HG03571 (cell line): ENCODE results near the gene PDS5B.
A peak's percentile ranks its signal among the peaks of the same experiment; 100 is the strongest.
"Not testable (repeated sequence)": the region's sequence is repeated elsewhere in the genome, so short reads cannot be mapped to it uniquely, and the experiment has no call there.

Experiments used
- ATAC-seq: cut with Tn5 transposase; IDR thresholded peaks from one replicate; pipeline ENCODE4 v1.9.1; 2021; ENCODE audit not compliant: unreplicated experiment

PDS5B gene

DNA sequence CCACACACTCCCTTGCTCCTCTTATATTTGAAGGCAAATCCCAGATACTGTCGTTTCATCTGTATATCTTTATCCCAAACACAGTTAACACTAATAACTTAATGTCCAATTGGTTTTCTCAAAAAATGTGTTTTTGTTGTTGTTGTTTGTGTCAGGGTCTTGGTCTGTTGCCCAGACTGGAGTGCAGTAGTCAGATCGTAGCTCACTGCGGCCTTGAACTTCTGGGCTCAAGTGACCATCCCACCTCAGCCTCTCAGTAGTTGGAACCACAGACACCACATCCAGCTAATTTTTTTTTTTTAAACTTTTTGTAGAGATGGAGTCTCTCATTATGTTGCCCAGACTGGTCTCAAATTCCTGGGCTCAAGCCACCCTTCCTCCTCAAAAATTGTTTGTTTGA lies 137.7 kb downstream of the PDS5B start:
- ATAC-seq, result no peak

DNA sequence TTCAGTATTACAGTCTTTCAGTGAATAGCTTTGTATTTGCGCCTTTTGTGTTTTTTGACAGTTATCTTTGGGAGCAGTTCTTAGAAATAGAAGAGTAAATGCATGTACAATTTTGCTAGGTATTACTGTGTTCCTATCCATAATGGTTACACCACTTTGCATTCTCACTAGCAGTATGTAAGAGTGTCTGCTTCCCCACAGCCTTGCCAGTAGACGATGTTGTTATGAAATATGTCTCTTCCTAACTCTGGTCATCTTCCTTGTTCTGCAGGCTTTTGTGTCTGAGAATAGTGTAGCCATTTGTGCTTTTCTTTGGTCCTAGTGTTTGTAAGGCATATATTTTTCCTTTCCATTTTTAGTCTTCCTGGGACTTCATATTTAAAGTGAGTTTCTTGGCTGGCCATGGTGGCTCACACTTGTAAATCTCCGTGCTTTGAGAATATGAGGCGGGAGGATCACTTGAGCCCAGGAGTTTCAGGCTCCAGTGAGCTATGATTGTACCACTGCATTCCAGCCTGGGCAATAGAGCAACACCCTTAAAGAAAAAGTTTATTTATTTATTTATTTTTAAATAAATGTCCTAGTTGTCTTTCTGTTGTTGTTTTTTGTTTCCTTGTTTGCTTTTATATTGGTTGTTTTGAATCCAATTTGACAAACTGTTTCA lies 140.3 kb downstream of the PDS5B start:
- no peak for ATAC-seq

DNA sequence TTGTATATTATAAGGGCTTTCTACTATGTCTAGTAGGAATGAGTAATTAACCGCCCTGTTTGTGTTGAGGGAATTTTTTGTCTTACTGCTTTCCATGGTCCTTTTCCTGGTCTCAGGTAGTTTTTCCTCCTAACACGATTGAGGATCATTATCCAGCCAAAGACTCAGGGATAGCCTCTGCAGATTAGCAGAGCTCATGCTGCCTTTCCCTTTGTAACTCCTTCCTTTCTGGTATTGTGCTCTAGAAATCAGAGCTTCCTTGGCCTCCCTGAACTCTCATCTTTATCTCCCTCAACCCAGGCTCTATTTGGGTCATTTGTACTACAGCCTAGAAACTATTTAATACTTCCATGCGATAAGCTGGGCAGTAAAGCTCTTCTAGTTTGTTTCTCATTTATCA lies 142.1 kb downstream of the PDS5B start:
- no peak for ATAC-seq

DNA sequence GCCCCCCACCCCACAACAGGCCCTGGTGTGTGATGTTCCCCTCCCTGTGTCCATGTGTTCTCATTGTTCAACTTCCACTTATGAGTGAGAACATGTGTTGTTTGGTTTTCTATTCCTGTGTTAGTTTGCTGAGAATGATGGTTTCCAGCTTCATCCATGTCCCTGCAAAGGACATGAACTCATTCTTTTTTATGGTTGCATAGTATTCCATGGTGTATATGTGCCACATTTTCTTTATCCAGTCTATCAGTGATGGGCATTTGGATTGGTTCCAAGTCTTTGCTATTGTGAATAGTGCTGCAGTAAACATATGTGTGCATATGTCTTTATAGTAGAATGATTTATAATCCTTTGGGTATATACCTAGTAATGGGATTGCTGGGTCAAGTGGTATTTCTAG lies 142.8 kb downstream of the PDS5B start:
- not testable (repeated sequence) for ATAC-seq

DNA sequence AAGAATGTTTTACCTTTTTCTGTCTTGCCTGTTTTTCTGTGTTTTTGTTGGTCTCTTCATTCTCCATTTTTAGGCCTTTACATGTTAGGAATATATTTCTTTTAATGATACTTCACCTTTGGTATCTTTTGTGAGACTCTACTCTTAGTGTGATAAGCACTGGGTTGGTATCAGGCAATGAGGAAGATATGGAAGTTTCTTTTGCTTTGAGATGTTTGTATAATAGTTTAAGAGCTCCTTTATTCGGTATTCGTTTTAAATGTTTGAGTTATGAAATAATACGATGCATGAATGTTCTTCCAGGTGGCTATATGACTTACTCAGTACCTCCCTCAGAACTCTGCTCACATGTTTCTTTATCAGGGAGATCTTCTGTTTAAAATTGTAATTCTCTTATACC lies 144.8 kb downstream of the PDS5B start:
- no peak for ATAC-seq

DNA sequence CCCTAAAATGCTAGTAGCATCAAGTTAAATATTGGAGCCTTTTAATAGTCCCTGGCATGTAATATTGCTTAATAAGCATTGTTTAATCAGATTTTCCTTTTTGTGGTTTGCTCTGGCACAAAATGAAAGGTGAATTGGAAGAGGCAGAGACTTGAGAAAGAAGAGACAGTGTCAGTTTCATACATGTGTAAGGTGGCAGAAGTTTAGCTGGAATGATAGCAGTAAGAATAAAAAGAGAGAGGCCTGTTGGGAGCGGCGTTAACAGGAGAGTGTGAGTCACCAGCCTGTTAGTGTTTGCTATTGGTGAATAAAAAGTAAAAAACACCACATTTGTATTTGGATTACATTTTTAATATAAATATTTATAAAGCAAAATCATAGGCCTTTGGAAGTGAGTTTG lies 145.3 kb downstream of the PDS5B start:
- no peak for ATAC-seq

DNA sequence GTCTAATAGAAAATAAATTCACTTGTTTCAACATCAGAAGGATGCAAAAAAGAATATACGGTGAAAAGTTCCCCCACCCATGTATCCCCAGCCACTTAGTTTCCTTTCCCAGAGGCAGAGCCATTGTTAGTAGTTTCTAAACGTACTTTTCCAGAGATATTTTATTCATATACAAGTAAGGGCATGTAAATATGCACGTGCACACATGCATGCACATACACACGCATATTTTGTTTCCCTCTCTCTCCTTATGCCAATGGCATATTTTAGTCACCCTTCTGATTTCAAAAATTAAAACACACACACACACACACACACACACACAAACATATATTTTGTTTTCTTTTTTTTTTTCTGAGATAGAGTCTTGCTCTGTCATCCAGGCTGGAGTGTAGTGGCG lies 147.4 kb downstream of the PDS5B start:
- no peak for ATAC-seq

DNA sequence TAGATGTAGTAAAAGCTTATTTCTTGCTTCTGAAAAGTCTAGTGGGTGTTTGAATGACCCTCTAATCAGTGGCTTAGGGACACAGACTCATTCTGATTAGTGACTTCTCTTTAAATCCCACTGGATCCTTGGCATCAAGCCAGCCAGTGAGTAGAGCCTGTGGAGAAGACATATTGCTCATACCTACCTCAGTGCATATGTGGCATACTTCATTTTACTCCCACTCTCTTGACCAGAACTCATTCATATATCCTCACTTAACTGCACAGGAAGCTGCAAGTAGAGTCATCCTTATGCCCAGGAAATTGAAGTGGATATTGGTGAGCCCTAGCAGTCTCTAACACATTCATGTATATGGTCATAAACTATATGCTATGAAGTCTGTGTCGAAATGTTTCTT lies 148.3 kb downstream of the PDS5B start:
- ATAC-seq, result no peak

DNA sequence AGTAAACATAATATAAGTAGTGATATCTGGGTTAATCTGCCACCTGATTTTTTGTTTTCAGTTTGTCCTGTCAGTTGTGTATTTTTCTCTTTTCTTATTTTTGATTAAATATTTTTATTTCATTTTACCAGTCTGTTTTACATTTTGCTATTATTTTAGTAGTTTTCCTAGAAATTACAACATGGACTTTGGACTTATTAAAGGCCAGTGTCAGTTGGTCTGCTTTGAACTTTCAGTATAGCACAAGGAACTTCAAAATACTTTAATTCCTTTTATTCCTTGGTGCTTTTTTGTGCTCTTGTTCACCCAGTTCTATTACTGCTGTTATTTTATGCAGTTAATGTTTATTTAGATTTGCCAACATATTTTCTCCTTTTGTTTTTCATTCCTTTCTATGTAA lies 149.6 kb downstream of the PDS5B start:
- no peak for ATAC-seq

DNA sequence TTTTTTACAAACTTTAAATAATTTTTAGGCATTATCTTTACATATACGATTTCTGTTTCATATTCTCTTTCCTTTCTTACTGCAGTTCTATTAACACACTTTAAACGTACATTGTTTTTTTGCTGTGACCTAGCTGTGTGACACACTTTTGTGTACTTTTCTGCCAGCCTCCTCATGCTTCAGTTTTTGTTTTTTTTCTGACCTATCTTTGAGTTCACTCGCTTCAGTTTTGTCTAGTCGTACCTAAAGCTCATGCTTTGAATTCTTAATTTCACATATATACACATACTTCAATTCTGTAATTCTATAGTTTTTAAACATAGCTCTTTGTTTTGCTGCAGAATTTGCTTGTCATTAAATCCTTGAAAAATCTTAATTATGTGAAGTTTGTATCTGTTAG lies 150.4 kb downstream of the PDS5B start:
- no peak for ATAC-seq

DNA sequence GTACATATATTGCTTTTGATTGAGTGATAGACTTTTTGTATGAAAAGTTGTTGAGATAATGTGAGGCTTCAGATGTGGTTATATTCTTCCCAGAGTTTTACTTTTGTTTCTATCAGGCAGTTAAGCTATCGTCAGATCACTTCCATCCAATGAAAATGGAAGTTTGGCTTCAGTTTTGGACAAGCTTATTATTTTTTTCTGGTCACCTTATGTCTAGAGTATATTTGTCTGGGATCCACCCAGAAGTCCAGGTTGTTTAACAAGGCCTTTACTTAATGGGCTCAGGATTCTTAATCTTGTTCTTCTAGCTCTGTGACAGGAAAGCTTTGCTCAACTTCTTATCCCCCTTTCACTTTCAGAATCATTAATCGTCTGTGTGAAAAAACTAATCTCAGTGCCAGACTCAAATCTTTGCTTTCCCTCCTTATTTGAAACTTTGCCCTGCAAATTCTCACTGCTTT lies 150.9 kb downstream of the PDS5B start:
- peak; percentile 42 for ATAC-seq

DNA sequence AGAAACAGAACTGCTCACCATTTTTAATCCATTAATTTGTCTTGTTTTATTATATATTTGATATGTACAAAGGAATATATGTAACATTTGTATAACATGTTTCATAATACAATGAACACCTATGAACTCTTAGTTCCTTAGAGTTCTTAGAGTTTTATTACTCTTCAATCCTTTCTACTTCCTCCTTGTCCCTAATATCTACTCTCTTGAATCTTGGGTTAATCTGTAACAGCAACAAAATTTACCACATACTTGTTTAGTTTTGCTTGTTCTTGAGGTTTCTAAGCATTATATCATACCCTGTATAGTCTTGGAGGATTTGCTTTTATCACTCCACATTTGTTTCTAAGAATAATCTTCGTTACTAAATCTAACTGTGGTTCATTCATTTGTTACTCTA lies 151.4 kb downstream of the PDS5B start:
- ATAC-seq, result peak; percentile 70

DNA sequence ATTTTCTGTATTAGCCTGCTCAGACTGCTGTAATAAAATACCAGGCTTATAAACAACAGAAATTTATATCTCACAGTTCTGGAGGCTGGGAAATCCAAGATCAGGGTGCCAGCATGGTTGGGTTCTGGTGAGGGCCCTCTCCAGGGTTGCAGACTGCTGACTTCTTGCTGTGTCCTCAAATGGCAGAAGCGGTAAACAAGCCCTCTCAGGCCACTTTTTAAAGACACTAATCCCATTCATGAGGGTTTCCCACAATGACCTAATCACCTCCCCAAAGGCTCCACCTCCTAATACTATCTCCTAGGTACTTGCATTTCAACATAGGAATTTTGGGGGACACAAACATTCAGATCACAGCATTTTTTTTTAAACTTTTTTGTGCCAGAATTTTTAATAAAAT lies 159.3 kb downstream of the PDS5B start:
- no peak for ATAC-seq

DNA sequence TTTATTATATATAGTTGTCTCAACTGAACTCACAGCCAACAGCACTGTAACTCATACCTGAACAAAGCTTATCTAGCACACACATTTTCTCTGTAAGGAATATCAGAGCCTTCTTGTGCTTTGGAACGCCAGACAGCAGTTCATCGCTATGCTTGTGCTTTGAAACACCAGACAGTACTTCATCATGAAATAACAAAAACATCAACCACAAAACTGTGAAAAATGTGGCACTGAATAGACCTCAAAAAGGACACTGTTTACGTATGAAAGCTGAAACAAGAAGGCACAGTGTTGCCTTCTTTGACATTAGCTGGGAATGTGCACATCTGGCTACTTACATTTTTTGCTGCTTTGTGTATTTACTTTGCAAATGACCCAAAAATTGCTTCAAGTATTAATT lies 160.2 kb downstream of the PDS5B start:
- no peak for ATAC-seq

DNA sequence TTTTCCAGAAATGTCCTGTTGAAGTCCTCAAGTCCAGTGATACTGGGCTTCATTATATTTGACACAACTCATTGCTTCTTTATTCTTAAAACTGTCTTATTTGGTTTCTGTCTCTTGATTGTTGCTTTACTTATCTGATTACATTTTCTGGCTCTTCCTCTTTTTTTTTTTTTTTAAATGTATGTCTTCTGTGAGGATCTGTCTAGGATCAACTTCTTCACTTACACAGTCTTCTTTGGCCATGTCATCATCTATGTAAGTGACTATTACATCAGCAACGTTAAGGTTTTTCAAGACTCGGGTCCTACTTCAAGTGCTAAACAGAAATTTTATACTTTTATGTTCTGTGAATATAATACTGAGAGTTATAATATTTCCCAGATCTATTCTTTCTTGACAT lies 162.1 kb downstream of the PDS5B start:
- no peak for ATAC-seq

DNA sequence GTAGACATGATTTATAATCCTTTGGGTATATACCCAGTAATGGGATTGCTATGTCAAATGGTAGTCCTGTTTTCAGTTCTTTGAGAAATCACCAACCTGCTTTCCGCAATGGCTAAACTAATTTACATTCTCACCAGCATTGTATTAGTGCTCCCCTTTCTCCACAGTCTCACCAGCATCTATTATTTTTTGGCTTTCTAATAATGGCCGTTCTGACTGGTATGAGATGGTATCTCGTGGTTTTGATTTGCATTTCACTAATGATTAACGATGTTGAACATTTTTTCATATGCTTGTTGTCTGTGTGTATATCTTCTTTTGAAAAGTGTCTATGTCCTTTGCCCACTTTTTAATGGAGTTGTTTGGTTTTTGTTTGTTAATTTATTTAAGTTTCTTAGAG lies 165.1 kb downstream of the PDS5B start:
- ATAC-seq, result no peak

DNA sequence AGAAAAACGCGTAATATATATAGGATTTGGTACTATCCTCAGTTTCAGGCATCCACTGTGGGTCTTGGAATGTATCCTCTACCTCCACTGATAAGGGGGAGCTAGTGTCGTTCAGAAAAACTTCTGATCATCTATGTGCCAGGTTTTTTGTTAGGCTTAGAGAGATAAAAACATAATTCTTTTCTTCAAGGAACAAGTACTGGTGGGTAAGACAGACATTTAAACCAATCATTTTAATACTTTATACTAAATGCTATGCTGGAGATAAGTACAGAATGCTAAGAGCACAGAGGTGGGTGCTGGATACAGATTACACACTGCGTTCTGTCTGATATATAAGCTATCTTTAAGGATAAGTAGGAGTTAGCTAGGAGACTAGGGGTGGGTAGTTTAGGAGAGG lies 166.1 kb downstream of the PDS5B start:
- ATAC-seq, result no peak

DNA sequence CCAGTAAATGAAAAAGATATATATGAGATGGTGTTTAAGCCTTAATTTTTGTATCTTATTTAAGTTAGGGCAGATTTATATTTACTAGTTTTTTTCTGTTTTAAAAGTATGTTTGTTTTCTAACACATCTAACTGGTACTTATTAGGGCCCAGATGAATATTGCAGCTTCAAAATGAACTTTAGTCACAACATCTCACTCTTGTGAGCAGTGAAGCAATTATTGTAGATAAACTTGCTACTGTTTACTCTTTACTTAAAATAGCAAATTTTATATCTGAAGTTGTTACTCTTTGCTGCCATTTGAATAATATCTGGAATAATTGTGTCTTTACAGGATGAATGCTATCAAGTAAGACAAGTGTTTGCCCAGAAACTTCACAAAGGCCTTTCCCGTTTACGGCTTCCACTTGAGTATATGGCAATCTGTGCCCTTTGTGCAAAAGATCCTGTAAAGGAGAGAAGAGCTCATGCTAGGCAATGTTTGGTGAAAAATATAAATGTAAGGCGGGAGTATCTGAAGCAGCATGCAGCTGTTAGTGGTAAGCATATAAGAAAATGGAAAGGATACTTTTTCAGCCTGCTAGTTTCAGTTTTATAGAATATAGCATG lies 166.8 kb downstream of the PDS5B start:
- ATAC-seq, result no peak

DNA sequence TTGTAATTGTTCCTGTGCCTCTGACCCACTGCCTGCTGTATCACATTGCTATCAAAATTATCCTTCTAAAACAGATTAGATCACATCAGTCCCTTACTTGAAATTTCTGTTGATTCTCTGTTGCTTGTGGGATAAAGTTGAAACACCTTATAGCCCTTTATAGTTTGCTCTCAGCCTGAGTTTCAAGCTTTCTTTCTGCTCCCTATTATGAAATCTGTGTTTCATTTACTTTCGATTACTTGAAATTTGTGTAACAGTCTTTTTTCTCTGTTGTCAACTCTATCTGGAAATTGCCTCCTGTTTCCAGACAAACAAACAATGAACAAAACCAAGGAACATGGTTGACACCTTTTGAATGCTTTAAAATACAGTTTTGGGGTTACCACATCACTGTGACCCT lies 167.9 kb downstream of the PDS5B start:
- ATAC-seq, result no peak

DNA sequence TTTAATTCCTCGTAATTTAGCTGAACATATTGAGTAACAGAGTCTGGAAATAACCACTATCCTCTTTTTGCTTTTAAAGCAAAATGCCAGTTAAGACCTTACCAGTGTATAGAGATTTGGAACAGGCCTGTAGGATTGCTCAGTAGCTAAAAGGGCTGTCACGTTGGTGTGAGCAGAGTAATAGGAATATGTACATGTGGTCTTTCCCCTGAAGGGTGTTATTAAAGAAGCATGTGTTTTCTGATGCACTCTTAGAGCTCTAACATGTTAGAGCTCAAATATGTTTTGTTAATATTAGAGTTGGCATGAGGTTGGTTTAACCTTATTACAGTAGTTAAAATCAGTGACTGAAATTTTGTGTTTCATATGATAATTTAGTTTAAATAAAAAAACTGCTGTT lies 172.9 kb downstream of the PDS5B start:
- ATAC-seq, result no peak

DNA sequence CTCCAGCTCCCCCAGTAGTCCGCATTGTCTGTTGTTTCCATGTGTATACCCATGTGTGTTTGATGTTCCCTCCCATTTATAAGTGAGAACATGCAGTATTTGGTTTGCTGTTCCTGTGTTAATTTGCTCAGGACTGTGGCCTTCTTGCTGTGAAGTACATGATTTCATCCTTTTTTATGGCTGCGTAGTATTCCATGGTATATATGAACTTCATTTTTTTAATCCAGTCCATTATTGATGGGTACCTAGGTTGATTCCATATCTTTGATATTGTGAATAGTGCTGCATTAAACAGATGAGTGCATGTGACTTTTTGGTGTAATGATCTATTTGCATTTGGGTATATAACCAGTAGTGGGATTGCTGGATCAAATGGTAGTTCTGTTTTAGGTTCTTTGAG lies 175.2 kb downstream of the PDS5B start:
- no peak for ATAC-seq

DNA sequence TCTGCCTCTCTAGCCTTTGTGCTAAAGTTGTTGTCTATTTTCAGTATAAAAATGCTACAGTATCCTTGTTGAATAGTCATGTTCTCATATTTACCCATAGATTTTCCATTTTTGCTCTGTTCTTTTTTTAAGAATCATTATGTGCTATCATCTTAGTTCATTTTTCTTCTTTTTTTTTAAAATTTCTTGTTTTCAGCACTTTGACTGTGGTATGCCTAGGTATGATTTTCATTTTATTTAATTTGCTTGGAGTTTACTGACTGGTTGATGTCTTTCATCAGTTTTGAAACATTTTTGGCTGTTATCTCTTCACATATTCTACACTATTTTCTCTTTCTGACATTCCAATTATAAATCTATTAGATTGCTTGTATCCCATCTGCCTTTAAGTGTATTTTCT lies 192.9 kb downstream of the PDS5B start:
- no peak for ATAC-seq

DNA sequence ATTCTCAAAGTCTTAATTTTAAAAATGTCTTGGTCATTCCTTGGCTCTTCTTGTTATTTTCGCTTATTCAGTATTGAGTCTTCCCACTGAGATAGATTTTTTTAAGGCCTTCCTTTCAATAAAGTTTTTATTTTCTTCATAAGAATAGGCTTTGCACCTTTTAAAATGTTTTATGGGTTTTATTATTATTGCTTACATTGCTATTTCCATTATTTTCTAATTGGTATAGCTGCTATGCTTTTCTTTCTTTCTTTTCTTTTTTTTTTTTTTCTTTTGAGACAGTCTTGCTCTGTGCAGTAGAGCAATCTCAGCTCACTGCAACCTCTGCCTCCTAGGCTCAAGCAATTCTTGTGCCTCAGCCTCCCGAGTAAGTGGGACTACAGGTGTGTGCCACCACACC lies 195.7 kb downstream of the PDS5B start:
- no peak for ATAC-seq
